GM18873 (cell line): ENCODE measurements around the gene CCL16.
"Not testable (repeated sequence)": the region's sequence is repeated elsewhere in the genome, so short reads cannot be mapped to it uniquely, and the experiment has no call there.

Source experiments
- ATAC-seq: cut with Tn5 transposase; IDR thresholded peaks from one replicate; pipeline ENCODE4 v1.9.1; 2021; ENCODE audit warnings: mild to moderate bottlenecking, moderate library complexity, moderate number of reproducible peaks; ENCODE audit not compliant: unreplicated experiment, low FRiP score

The CCL16 gene

DNA sequence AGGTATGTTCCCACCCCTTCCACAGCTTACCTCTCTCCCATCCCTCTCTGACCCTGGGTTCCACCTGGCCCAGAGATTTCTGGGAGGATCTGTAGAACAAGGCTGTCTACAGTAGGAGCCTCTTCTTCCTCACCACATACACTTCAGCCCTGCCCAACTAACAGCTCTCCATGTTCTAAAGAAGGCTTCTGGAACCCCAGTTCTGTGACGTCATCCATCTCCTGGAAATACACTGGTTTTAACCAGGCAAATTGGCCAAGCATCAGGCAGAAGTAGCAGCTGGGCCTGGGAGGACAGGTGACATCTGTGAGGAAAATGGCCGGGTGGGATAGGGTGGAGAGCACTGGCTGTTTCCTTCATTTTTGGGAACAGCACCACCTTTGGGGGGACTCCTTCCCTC lies 37.8 kb downstream of the CCL16 start, which contains the start of gene LYZL6:
TSS of gene LYZL6 (minus strand) at position 177 of the 400 bp plus-strand sequence. CDS start 4,357 bp downstream, outside the sequence.
- ATAC-seq, result no peak

DNA sequence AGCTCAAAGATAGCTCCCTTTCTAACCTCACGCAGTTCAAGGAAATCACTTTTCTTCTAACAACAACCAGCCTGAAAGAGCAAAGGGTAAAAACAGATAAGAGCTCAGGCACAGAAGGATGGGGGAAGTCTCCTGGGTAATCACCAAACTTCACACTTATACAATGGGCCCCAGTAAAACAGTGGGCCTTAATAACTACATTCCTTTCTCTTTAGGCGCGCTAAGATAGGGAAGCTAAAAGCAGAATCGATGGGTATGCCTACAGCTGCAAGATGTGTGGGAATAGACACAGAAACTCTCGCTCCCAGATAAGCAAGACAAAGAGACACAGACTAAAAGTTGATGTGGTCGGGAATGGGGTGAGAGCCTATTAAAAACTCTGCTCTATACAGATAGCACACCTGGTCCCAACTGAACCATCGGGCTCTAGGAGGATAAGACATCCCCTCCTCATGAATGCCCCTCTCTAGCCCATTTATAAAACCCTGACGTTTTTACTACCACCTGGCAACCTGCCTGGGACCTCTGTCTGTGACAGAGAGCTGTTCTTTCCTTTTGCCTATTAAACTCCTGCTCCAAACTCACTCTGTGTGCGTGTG lies 38.6 kb downstream of the CCL16 start:
- no peak for ATAC-seq

DNA sequence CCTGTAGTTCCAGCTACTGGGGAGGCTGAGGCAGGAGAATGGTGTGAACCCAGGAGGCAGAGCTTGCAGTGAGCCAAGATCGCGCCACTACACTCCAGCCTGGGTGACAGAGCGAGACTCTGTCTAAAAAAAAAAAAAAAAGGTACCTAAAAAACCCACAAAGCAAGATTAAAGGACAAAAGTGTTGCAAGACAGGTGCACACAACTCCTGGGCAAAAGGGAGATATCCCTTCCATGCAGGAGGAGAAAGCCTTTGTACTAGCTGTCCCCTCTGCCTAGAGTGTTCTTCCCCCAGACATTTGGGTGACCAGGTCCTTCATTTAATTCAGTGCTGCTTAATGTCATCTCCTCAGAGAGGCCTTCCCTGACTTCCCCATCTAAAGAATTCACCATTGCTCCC lies 42.8 kb downstream of the CCL16 start:
- not testable (repeated sequence) for ATAC-seq

DNA sequence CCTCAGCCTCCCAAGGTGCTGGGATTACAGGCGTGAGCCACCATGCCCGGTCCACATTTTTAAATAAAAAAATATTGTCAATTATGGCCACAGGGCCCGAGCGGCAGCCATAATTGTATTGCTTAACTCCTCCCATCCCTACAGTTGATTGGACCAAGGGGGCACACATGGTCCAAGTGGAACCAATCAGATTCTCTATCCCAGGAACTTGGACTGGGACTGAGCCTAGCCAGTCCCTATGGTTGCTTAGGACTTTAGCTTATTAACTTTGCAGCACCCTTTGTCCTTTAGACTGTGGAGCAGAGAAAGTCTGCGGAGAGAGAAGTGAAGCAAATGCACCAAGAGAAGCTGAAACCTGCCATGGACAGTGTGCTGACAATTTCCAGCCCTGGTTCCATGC lies 45.2 kb downstream of the CCL16 start:
- ATAC-seq, result no peak

DNA sequence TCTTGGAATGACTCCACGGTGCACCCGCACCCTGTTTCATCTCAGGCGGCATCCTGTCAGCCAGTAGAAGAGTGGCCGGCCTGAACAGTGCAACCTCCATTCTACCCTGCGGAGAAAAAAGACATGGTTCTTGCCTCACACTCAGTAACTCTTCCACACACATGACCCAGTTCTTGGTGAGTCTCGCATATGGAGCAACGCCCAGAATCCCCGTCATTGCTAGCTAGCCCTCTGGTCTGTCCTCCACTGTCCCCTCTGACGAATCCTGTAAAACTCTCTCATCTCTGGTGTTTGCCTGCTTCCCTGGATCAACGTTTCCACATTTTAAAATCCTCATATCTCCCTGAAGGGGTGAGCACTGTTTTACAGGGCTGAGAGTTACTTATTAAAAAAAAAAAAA lies 46.5 kb downstream of the CCL16 start:
- no peak for ATAC-seq

DNA sequence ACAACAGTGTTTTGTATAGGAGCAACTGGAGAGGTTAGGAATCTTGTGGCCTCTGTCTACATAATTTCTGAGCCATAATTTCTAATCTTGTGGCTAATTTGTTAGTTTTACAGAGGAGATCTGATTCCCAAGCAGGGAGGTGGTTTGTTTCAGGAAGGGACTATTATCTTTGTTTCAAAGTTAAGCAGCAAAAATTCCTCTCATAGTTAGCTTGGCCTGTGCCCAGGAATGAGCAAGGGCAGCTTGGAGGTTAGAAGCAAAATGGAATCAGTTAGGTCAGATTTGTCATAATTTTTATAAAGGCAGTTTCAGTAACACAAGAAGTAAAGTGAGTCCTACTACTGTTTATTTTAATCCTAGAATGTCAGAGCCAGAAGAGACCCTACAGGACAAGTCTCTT lies 48.7 kb downstream of the CCL16 start:
- ATAC-seq, result no peak

DNA sequence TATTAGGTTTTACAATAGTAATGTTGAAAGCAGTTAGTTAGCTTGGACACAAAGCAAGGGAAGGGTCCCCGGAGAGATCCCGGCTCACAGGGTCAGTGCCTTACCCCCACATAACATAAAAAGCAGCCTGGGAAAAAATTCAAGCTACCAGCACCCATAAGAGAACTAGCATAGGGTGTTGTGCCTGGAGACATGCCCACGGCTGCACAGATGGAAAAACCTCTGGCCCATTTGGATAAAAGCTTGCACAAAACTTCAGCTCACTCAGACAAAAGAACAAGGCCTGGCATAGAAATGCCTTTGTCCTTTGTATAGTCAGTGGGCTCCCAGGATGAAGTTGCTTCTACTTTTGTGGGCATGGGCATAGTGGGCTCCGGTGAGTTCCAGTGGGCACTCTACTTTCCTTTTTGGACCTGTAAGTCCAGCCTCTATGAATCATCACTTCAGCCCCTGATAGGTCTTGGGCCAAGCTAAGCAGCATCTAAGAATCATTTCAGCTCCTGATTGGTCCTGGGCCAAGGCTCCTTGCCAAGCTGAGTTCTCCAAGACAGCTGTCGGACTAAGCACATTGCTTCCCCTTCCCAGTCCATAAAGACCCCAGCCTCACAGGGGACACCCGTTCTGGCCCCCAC lies 49.4 kb downstream of the CCL16 start:
- no peak for ATAC-seq

DNA sequence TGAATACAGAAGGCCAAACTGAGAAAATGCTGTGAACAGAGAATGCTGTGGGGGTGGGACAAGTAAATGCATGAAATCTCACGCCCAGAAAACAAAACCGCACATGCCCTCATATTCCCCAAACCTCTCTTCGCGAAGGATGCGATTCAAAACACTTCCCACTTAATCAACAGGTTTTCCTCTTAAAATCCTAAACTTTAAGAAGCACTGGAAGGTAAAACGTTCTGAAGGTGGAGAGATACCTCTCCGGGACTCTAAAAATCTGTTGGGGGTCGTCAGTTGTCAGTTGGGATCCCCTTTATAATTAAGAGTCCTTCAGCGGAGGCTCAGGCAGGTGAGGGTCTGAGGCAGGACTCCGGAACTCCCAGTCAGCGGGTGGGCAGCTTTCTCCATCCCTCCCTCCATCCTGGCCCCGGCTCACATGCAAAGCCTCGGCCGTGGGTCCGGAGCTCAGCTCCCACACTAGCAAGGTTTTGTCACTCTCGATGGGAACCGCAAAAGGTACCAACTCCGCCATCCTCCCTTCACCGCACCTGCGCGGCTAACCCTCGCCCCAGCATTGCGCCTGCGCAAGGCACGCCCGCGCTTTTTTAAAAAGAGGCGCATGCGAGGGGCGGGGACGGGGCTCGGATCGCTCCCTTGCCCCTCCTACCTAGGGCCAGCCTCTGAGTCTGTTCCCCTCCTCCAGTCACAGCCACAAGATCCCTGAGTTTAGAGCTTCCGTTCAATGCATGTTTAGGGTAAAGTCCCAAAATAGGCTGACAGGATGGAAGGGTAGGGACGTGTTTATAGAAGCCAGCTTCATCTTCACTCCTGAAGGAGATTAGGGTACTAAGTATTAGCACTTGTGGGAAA lies 50.9 kb downstream of the CCL16 start, which contains the start of gene RDM1:
TSS of gene RDM1 (minus strand) at position 563 of the 855 bp plus-strand sequence. CDS start at position 517, 46 bp downstream.
- no peak for ATAC-seq

DNA sequence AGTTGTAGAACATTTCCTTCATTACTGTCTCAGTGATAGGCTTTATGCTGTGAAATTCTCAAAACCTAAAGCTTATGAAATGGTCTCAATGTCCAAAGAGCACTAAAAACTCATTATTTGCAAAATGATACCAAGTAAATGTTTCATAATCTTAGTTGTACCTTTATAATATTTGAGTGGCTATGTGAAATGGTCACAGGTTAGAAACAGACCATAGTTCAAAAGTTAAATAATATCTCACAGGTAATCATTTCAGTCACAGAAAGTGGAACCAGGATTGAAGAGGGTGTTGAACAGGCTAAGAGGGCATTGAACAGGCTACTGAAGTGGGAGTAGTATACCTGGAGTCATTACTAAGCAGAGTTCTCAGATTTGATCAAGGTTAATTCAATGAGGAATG lies 53.6 kb downstream of the CCL16 start:
- ATAC-seq, result no peak
